ENCODE data around the gene RPL18A.

RPL18A gene

GRCh38 chr19:17859533-17860330, at the start of gene RPL18A:
Gene RPL18A, plus strand, starts transcription at chr19:17859910. Its CDS starts 47 bp downstream, at chr19:17859957.
- peak; percentile 99 for DNase-seq

- no peak for DNase-seq
Observed at GRCh38 chr19:17811103-17811502, 48.6 kb upstream of the RPL18A start.

- no peak for DNase-seq
Observed at GRCh38 chr19:17811681-17812080, 48.0 kb upstream of the RPL18A start.

- no peak for DNase-seq
Observed at GRCh38 chr19:17812099-17812498, 47.6 kb upstream of the RPL18A start.

- DNase-seq = no peak
Observed at GRCh38 chr19:17817668-17818363, 41.9 kb upstream of the RPL18A start.

- no peak for DNase-seq
Observed at GRCh38 chr19:17821190-17821589, 38.5 kb upstream of the RPL18A start, which contains the start of gene INSL3. Gene INSL3, minus strand, starts transcription at chr19:17821519. Its CDS starts 13 bp downstream, at chr19:17821506.

- no peak for DNase-seq
Observed at GRCh38 chr19:17824339-17824738, 35.4 kb upstream of the RPL18A start.

- no peak for DNase-seq
Observed at GRCh38 chr19:17826508-17827056, 33.1 kb upstream of the RPL18A start.

GRCh38 chr19:17829855-17830566, 29.7 kb upstream of the RPL18A start:
- DNase-seq = no peak

- DNase-seq = peak; percentile 15
Observed at GRCh38 chr19:17830567-17831418, 28.9 kb upstream of the RPL18A start.

GRCh38 chr19:17831419-17831888, 28.3 kb upstream of the RPL18A start:
- no peak for DNase-seq

- DNase-seq = no peak
Observed at GRCh38 chr19:17832443-17833208, 27.1 kb upstream of the RPL18A start.

GRCh38 chr19:17834350-17835181, 25.1 kb upstream of the RPL18A start:
- DNase-seq = no peak

GRCh38 chr19:17835182-17836006, 24.3 kb upstream of the RPL18A start:
- DNase-seq = no peak

- no peak for DNase-seq
Observed at GRCh38 chr19:17836530-17836929, 23.2 kb upstream of the RPL18A start.

GRCh38 chr19:17837972-17838371, 21.7 kb upstream of the RPL18A start:
- no peak for DNase-seq

GRCh38 chr19:17840019-17840418, 19.7 kb upstream of the RPL18A start:
- no peak for DNase-seq

GRCh38 chr19:17841371-17841809, 18.3 kb upstream of the RPL18A start:
- no peak for DNase-seq
